ENCODE data around the gene ZKSCAN2.

ZKSCAN2 gene

DNA sequence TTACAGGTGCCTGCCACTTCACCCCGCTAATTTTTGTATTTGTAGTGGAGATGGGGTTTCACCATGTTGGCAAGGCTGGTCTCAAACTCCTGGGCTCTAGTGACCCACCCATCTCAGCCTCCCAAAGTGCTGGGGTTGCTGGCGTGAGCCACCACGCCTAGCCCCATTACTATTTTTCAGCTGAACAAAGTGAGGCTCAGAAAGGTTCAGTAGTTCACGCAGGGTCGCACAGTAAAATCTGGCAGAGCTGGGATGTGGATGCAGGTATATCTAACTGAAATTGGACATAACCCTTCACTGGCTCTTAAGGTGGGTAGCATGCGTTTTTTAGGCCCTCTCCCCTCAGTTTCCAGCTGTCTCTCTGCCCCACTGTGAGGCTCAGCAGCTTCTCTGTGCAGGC lies 33.7 kb downstream of the ZKSCAN2 start:
- DNase-seq = no peak

DNA sequence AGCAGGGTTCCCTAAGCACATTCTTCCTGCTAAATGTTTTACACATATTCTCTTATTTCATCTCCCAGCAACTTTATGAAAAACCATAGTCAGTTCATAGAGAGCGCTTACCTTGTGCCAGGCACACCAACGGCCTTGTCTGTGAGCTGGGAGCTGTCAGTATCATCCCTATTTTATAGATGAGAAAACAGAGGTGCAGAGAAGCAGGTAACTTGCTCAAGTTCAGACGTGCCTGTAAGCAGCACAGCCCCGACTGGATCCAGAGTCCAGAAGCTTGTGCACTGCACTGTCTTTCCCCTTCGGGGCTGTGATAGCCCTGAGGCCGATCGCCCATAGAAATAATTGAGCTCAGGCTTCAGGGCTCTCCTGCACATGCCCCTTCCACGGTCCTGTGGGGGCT lies 34.7 kb downstream of the ZKSCAN2 start:
- no peak for DNase-seq

DNA sequence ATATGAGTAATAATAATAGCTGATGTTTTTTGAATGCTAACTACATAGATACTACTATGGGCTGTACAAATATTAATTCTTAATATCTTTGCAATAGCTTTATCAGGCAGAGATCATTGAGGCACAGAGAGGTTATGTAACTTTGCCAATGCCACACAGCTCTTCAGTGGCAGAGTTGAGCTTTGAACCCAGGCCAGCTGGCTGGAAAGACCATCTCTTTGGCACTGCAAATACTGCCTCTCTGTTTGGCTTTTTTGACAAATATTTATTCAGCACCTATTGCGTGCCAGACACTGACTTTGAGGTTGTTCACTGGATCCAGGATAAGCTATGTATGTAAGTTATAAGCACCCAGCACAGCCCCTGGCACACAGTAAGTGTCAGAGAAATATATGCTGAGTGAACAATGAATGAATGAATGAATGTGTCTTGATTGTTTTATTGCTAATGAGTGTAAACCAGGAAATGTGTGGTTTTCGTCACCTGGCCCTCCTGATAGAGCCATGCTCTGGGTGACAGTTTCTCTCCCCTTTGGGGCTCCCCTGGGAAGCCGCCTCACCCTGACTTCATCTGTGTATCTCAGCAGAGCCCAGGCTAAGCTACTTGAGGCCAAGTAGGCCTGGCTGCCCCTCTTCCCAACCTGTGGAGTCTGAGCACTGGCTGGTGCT lies 38.4 kb downstream of the ZKSCAN2 start:
- DNase-seq = no peak

DNA sequence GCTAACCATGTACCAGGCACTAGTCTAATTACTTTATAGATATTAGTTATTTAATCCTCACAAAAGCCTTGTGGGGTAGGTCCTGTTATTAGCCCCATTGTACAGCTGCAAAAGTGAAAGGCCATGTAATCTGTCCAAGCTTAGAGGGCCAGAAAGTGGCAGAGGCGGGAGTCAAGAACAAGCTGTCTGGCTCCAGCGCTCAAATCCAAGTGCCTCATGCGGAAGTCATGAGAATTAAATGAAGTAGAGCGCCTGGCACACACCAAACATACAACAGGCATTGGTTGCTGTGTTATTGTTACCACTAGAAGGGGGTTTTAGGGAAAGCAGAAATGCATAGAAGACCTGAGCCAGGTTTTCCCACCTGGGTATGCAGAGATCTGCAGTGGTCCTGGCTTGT lies 39.7 kb downstream of the ZKSCAN2 start:
- no peak for DNase-seq

DNA sequence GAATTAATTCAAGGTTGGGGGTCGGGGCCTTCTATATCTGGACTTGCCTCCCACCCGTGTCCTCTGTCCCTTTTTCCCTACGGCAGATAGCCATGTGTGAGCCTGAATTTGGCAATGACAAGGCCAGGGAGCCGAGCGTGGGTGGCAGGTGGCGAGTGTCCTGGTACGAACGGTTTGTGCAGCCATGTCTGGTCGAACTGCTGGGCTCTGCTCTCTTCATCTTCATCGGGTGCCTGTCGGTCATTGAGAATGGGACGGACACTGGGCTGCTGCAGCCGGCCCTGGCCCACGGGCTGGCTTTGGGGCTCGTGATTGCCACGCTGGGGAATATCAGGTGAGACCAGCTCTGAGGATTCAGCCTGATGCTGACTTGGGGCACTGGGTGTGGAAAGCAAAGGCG lies 40.5 kb downstream of the ZKSCAN2 start:
- DNase-seq = no peak

DNA sequence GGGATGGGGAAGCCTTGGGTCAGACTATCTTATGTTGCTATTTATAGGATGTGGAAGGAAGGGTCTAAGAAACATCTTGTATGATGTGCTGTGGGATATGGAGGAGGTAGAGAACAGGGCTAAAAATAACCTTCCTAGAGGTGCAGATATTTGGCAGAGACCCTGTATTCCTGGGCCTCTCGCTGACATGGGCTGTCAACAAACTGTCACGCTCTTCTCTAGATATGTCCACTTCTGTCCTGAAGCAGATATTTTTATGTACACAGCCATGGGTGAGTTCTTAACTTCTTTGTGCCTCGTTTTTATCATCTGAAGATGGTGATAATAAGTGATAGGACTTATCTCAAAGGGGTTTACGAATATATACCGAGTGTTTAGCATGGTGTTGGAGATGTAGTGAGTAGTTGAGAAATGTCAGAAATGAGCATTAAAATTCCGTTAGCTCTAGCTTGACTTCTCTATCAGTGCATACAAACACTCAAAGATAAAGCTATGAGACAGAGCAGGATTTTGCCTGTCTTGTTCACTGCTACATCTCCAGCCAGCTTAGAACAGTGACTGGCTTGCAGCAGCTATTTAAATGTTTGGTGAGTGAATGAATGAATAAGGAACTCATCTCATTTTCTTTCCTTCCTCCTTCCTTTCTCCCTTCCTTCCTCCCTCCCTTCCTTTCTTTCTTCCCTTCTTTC lies 43.8 kb downstream of the ZKSCAN2 start:
- DNase-seq = no peak

DNA sequence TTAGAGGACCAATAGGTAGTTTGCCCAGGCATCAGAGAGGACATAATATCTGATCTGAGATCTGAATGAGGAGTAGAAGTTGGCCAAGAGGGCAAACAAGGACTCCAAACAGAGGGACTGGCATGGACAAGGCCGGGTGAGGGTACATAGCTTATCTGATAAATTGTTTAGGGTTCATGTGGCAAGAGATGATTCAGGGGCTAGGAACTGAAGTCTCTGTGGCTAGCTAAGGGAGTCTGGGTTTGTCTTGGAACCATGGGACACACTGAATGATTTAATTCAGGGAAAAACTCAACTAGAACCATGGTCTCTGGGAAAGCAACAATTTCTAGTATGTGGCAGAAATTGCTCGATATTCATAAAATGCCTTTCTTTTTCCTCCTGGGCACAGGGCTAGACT lies 45.0 kb downstream of the ZKSCAN2 start:
- no peak for DNase-seq

DNA sequence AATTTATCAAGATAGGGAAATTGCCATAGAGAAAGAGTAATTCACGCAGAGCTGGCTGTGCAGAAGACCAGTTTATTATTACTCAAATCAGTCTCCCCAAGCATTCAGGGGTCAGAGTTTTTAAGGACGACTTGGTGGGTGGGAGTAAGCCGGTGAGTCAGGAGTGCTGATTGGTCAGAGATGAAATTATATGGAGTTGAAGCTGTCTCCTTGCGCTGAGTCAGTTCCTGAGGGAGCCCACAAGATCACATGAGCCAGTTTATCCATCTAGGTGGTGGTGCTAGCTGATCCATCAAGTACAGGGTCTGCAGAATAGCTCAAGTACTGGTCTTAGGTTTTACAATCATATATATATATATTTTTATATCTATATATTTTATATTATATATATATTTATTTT lies 46.9 kb downstream of the ZKSCAN2 start:
- no peak for DNase-seq

DNA sequence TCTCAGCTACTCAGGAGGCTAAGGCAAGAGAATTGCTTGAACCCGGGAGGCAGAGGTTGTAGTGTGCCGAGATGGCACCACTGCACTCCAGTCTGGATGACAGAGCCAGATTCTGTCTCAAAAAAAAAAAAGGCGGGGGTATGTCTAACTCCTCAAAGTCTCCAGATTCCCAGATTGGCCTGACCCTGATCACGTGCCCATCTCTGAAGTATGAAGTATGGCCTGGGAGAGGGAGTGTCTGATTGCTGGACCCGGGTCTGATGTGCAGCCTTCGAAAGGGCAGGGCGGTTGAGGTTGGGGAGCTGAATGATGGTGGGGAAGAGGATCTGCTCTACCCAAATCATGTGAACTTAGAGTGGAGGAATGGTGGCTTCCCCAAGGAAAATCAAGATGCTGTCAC lies 58.2 kb downstream of the ZKSCAN2 start:
- DNase-seq = no peak

DNA sequence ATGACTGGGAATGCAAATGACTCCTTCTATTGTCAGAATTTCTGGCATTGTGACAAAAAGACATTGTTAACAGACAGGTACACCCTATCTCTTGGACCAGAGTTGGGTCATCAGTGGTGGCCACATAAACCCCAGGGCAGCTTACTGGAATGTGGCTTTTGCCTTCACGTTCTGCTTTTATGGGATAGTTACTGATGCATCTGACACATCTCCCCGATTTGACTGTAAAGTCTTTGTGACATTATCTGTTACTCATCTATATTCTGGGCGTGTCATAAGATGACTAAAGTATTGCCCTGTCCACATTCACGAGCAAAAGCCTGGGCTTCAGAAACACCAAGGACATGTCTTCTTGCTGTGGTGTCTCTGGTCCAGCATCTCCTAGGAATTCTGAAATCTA lies 59.6 kb downstream of the ZKSCAN2 start:
- DNase-seq = no peak

DNA sequence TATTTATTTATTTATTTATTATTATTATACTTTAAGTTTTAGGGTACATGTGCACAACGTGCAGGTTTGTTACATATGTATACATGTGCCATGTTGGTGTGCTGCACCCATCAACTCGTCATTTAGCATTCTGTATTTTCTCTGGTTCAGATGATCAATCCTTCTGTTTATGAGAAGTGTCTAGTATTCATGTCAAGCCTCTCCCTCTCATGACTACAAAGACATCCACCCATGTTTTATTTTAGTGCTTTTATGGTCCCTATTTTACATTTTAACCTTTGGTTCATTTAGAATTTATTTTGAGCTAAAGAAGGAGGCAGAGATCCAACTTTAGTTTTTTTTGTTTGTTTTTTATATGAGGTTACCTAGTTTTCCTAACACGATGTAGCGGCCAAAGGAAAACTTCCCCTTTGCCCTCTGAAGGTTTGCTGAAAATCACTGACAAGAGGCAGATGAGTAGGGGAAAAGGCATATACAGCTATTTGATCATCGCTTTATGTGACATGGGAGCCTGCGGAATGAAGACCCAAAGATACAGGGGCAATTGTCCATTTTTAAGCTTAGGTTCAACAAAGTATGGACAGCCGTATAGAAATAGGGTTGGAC lies 63.3 kb downstream of the ZKSCAN2 start:
- DNase-seq = no peak

DNA sequence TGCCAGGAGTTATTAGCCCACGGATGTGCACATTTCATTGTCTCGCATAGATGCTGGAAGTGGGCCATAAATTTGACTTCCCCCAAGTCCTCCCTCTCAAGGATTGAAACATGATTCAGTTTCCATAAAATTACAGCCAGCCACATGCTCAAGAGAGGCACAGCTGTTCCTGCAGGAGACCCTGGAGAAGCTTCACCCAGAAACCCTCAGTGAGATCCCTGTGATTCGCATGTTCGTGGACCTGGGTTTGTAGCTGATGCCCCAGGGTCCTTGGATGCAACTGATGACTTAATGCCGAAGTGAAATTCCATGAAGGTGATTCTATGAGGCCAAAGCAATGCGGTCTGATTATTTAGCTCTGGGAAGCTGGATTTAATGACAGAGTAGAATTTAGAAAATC lies 65.5 kb downstream of the ZKSCAN2 start:
- no peak for DNase-seq

DNA sequence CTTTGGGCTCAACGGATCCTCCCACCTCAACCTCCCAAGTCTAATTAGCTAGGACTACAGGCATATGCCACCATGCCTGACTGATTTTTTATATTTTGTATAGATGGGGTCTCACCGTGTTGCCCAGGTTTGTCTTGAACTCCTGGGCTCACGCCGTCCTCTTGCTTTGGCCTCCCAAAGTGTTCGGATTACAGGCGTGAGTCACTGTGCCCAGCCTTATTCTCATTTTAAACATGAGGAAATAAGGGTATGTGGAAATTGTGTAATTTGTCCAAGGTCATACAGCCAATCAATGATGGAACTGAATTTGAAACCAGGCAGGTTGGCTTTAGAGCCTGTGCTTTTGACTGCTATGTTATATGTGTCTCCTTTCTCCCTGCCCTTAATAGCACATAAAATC lies 68.3 kb downstream of the ZKSCAN2 start:
- no peak for DNase-seq

DNA sequence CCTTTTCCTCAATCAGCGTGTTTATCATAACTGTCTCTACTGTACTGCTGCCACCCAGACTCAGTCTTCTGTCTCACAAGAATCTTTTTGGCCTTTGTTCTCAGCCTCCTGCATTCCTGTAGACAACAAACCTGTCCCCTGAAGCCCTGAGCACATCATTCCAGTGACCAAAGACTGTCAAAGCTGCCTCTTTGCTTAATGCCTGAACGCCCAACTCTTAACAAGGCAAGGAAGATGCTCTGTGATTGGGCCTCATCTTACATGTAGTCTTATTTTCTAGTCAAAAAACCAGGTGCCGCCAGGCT lies 70.2 kb downstream of the ZKSCAN2 start:
- DNase-seq = no peak

All from CD4-positive, alpha-beta T cell treated with Interleukin-17A for 4 hours (primary cell).